Stimulated activated CD8-positive, alpha-beta memory T cell treated with anti-CD3 and anti-CD28 coated beads, Interleukin-12 subunit alpha, Interleukin-12 subunit beta, amount 100 ng/mL, for 24 hours (primary cell): Measurements from ENCODE around the gene HTR3B.
"Not testable (repeated sequence)": the region's sequence is repeated elsewhere in the genome, so short reads cannot be mapped to it uniquely, and the experiment has no call there.

ENCODE experiments used
- DNase-seq: peaks from one replicate; pipeline ENCODE4 v3.0.0-alpha.2; 2020; ENCODE audit errors: extremely low read depth

HTR3B gene

DNA sequence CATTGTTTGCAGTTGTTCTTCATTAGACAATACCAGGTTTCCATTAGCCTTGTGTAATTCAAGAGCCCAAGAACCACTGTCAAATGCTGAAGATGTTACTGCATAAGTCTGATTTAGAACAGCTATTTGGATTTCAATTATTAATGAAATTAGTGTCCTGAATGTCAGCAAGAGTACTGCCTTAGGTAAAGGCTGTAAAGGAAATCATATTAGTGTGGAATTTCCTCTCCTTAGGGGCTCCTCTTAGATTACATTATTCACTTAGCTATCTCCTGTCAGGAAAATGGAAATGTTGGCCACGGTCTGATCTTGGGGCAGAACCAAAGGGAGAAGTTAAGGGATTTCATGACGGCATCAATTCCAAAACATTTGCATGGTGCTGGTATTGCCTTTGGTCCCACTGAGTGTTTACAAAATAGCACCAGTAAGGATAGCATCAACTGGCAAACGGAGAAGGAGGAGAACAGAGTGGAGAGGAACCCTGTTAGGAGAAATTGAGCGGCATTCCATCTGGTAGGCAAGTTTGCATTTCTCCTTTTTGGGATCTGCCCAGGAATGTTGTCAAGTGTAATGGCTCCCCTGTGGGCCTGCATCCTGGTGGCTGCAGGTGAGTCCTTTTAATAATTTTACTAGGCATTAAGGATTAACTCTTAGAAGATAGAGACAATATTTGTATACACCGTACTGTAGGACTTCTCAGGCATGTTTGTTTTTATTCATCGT, at the start of gene HTR3B:
Gene HTR3B (plus strand): TSS at position 418 of the 723 bp plus-strand sequence. CDS start 138 bp downstream, at position 556.
- no peak for DNase-seq

DNA sequence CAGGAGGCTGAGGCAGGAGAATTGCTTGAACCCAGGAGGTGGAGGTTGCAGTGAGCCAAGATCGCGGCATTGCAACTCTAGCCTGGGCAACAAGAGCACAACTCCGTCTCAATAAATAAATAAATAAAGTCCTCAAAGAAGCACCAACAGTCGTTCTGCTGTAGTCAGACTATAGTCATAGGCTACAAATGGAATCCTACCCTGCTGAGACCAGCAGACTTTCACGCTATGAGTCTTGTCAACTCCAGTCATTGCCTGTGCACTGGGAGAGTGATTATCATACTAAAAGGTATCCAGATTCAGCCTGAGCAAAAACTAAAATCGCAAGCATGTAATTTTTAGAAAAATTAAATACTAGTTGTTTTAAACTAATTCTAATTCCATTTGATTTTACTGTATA, 48.8 kb upstream of the HTR3B start:
- DNase-seq = no peak

DNA sequence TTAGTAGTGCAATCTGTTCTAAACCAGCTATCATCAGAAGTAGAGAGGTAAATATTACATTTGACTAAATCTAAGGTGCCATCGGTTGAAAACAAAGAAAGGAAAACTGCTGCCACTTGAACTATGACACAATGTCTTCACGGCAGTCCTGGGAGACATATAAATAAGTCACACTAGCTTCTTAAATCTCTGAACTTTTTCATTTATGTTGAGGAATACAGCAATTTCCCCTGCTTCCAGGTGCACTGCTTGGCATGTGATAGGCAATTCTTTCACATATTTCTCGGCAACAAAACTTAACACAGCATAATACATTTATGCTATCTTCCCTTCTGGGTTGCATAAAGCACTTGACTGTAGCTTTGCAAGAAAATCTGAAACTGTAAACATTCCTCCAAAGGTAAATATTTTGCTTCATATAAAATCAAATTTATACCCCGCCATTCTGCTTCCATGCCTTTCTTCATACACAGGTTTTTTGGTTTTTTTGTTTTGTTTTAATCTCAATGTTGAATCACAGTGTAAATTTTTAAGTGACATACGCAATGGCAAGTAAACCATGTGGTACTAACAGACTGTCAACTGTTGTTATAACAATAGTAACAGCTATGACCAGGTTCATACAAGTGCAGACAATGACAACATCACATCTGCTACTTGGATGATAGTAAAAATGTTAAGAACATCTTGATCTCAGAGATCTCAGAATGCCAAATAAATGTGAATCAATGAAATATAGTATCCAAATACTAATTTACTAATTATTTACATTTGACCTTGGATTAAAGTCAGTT, 47.4 kb upstream of the HTR3B start:
- DNase-seq = no peak

- DNase-seq = no peak
Measured at GRCh38 chr11:113859665-113860064, 44.9 kb upstream of the HTR3B start.

DNA sequence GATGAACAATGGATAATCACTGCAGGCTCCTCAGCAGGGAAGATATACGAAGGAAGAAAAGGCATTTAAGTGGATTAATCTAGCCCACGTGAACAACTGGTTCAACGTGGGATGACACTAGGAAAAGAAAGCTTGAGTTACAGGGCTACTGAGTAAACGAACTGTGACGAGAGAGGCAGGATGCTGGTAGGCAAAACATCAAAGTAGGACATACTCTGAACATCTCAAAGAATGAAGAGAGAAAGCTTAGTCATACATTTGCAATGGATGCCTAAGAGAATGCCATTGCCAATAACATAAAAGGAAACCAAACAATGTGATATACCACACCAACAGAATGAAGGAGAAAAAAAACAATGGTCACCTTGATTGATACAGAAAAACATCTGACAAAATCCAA, 42.2 kb upstream of the HTR3B start:
- DNase-seq = no peak

DNA sequence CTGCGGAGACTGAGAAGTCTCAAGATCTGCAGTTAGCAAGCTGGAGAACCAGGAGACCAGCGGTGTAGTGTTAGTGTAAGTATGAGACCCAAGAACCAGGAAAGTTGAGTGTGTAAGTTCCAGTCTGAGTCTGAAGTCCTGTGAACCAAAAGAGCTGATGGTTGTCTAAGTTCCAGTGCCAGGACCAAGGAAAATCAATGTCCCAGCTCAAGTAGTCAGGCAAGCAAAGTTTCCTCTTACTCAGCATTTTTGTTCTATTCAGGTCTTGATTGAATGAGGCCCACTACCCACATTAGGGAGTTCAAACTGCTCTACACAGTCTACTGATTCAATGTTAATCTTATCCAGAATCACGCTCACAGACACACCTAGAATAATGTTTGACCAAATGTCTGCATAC, 40.2 kb upstream of the HTR3B start:
- no peak for DNase-seq

- no peak for DNase-seq
Measured at GRCh38 chr11:113865873-113866272, 38.7 kb upstream of the HTR3B start.

DNA sequence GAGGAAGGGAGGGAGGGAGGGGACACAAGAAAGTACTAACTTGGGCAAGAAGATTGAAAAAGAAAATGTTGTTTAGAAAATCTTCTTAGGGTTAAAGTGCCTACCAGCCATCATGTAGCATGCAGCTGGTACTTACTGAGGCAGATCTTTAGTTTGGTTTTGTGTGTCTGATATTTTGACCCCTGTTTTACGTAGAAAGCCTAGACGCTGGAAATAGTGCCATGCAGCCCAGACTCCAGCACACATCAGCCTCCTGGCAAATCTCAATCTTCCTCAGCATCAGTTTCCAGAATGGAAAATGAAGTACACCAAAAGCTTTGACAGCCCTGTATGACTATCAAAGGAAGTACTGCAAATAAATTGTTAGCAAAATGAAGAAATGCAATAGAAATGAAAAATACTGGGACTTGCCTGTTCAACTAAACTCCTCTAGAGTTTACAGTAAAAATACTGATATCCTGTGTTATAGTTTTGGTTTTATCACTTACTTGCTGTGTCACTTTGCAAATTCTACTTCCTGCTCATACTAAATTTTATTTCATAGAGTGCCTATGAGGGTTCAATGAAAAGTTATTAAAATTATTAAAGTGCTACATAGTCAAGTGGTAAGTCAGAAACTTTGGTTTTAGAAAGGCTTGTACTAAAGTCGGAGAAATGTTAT, 36.6 kb upstream of the HTR3B start:
- DNase-seq = no peak

DNA sequence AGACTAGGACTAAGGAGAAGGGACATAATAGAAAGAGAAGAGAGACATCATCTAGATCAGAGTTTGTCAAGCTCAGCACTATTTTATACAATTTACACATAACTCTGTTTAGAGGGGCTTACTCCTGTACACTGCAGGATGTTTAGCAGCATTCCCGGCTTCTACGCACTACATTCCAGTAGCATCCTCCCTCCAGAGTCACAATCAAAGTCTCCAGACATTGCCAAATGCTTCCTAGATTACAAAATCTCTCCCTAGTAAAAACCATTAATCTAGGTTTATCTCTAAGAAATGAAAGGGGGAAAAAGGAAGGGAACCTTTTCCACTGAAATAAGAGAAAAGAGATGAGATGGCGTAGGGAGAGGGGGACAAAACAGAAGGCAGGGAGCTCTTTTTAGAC, 33.3 kb upstream of the HTR3B start:
- no peak for DNase-seq

- DNase-seq = no peak
Measured at GRCh38 chr11:113873236-113873626, 31.4 kb upstream of the HTR3B start.

GRCh38 chr11:113874096-113874495, 30.5 kb upstream of the HTR3B start:
- DNase-seq = no peak

DNA sequence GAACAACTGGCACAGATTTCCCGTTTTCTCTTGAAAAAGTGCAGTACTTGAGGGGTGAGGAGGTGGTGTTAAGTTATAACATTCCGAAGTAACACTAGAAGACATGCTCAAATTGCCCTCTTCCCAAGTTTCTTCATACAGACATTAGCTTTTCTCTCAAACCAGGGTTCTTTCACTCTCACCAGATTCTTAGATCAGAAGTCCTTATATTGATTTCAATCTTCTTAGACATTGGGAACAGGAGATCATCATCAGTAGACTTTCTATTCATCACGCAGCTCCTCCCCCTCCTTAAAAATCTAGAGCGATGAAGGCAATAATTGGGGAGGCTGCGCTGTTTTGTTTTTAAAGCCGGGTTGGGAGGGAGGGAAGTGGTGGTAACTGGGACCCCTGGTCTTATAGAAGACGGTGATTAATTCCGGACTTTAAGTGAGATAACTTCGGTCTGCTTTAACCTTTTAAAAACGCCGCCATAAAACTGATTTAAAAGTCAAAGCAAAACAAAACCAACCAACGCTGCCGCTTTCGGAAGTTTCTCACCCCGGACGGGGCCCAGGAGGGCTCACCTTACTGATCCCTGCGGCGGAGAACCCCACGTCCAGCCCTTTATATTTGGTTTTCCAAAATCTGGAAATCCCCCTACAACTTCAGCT, 29.9 kb upstream of the HTR3B start:
- DNase-seq = peak; percentile 19

DNA sequence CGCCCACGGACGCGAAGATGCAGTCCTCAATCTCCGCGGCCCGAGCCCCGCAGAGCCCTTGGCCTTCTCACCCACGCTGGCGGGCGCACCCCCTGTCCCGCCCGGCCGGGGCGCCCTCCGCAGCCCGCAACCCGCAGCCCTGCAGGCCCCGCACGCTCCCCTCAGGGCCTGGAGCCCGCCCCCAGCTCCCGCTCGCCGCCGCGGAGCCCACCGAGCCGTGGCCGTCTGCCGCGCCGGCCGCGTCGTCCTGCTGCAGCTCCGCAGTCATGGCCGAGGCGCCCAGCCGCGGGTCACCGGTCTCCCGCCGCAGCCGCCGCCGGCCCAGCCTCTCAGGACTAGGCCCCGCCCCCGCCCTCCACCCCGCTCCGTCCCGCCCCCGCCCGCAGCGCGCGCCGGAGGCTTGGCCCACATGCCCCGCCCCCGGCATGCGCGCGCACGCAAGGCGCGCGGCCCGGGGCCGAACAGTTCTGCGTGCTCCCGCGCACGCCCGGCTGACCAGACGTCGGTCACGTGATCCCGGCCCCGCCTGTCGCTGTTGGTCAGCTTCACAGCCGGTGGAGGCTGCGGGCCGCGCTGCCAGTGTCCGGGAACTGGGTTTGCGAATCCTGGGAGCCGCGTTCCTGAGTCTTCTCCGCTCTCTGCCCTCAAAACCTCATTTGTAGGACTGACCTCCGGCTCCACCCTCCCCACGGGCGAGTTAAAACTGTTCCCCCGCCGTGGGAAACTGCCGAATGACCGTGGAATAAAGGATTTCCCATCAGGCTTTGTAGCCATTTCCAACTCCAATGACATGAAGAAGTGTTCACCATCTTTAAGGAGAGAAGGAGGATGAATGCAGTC, 29.1 kb upstream of the HTR3B start, which contains the start of gene USP28:
Gene USP28 (minus strand): TSS at position 339 of the 840 bp plus-strand sequence. CDS start 71 bp downstream, at position 268.
- peak; percentile 59 for DNase-seq

GRCh38 chr11:113876074-113876797, 28.4 kb upstream of the HTR3B start:
- no peak for DNase-seq

DNA sequence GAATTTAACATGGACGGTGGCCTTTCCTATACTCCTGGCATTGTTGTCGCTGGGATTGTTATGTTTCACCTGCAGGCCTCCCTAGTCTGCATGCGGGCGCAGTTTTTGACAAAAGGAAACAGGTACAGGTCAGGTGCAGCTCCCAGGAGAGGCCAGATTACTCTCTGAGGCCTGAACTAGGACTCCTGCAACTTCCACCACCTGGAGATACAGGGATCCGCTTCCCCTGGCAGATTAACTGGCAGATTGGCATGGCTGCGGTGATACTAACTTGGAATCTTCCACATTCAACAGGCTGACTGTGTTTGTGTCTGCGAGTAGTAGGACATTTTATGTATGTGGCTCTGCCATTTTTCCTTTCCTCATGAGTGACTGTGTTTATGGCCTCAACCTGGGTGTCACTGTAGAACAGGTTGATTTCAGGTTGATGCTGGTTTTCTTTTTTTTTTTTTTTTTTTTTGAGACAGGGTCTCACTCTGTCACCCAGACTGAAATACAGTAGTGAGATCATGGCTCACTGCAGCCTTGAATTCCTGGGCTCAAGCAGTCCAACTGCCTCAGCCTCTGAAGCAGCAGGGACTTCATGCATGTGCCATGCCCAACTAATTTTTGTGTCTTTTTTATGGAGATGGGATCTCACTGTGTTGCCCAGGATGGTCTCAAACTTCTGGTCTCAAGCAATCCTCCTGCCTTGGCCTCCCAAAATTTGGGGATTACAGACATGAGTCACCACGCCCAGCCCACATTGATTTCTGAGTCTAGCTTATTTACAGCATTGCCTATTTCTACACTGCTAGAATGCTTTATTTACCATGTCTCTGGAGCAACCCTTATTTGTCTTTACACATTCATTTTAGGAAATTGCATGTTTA, 27.6 kb upstream of the HTR3B start:
- DNase-seq = no peak

GRCh38 chr11:113877670-113878055, 26.9 kb upstream of the HTR3B start:
- DNase-seq = no peak

GRCh38 chr11:113879446-113879845, 25.1 kb upstream of the HTR3B start:
- not testable (repeated sequence) for DNase-seq

DNA sequence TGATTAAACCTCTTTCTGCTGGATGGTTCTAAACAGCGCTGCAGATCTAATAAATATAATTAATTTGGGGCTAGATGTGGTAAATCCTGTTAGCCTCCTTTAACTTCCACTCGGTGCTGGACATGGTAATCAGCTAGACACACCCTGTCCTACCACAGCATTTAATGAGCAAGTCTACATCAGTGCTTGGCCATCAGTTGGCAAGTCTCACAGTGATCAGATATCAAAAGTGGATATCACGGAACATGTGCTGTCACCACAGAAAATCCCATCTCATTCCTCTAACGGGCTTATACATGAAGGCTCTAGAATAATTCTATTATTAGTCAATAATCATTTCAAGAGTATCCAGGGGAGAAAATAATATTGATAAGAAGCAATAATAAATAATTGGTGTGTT, 23.6 kb upstream of the HTR3B start:
- DNase-seq = no peak

GRCh38 chr11:113881856-113882255, 22.7 kb upstream of the HTR3B start:
- no peak for DNase-seq
